WTC11 (cell line): ENCODE results near the gene ALOX15B. TPM values are rescaled to one million over a fixed set of nuclear protein-coding genes. Genes with fewer than 3 reads are reported as not detected.

ENCODE experiments used
- ATAC-seq: fragments of 200-7000 bp; cut with Tn5 transposase; 2 replicates; pipeline ENCODE4 v1.10.0; 2021; ENCODE audit warnings: mild to moderate bottlenecking, moderate library complexity
- CTCF ChIA-PET: fragments of 300-600 bp; sonication (Branson Sonifier 250); formaldehyde crosslinking; loops from one replicate; lab custom pipeline; 2021; ENCODE audit warnings: antibody characterized with exemption; lab: Charles Lee
- POLR2A ChIA-PET: fragments of 350-600 bp; sonication (Branson Sonifier 250); formaldehyde crosslinking; loops from one replicate; lab custom pipeline; 2021; ENCODE audit warnings: antibody characterized with exemption; lab: Charles Lee
- DNase-seq: peaks from one replicate; pipeline ENCODE4 v3.0.0; 2021; ENCODE audit warnings: low spot score
- H3K27ac Mint-ChIP-seq: 2 replicates; pipeline ENCODE4 v1.8.0; 2021; ENCODE audit warnings: mixed read lengths
- H3K27me3 Mint-ChIP-seq: 2 replicates; pipeline ENCODE4 v1.8.0; 2021; ENCODE audit warnings: low read depth, mild to moderate bottlenecking, moderate library complexity, mixed read lengths
- H3K36me3 Mint-ChIP-seq: 2 replicates; pipeline ENCODE4 v1.8.0; 2021; ENCODE audit warnings: mixed read lengths
- H3K4me1 Mint-ChIP-seq: 2 replicates; pipeline ENCODE4 v1.8.0; 2022; ENCODE audit warnings: mixed read lengths
- H3K4me3 Mint-ChIP-seq: 2 replicates; pipeline ENCODE4 v1.8.0; 2021; ENCODE audit warnings: mild to moderate bottlenecking, moderate library complexity, mixed read lengths
- H3K9me3 Mint-ChIP-seq: 2 replicates; pipeline ENCODE4 v1.8.0; 2021; ENCODE audit warnings: mixed read lengths
- ELF4 ChIP-seq: sonication (generic); formaldehyde crosslinking; IDR thresholded peaks from 2 replicates; pipeline ENCODE4 v1.8.1; 2022; ENCODE audit warnings: low read depth, mild to moderate bottlenecking, moderate library complexity, missing genetic modification reagents
- EMX1 ChIP-seq: fragments of 250-450 bp; sonication (Bioruptor Pico); IDR thresholded peaks from 2 replicates; pipeline ENCODE4 v1.8.0; 2021; ENCODE audit warnings: mild to moderate bottlenecking
- FOXK1 ChIP-seq: sonication (generic); formaldehyde crosslinking; IDR thresholded peaks from 2 replicates; pipeline ENCODE4 v1.8.0; 2022; ENCODE audit warnings: mild to moderate bottlenecking, moderate library complexity, missing genetic modification reagents
- HMGA2 ChIP-seq: fragments of 250-450 bp; sonication (Bioruptor Pico); IDR thresholded peaks from 2 replicates; pipeline ENCODE4 v1.4.0; 2021; ENCODE audit warnings: mild to moderate bottlenecking, moderate library complexity
- IRF2 ChIP-seq: sonication (generic); formaldehyde crosslinking; IDR thresholded peaks from 2 replicates; pipeline ENCODE4 v1.8.0; 2022; ENCODE audit warnings: low read depth, missing genetic modification reagents, borderline replicate concordance
- MXD4 ChIP-seq: fragments of 250-450 bp; sonication (Bioruptor Pico); IDR thresholded peaks from 2 replicates; pipeline ENCODE4 v1.8.0; 2021; ENCODE audit warnings: mild to moderate bottlenecking, moderate library complexity, borderline replicate concordance
- NFE2L1 ChIP-seq: sonication (generic); formaldehyde crosslinking; IDR thresholded peaks from 2 replicates; pipeline ENCODE4 v1.8.1; 2023; ENCODE audit warnings: missing genetic modification reagents
- NFYB ChIP-seq: sonication (generic); formaldehyde crosslinking; conservative IDR thresholded peaks from 2 replicates; pipeline ENCODE4 v1.8.0; 2022; ENCODE audit warnings: low read depth, missing genetic modification reagents
- NR3C1 ChIP-seq: sonication (generic); formaldehyde crosslinking; conservative IDR thresholded peaks from 2 replicates; pipeline ENCODE4 v1.8.1; 2023; ENCODE audit warnings: low read depth, mild to moderate bottlenecking, missing genetic modification reagents
- OVOL2 ChIP-seq: fragments of 250-450 bp; sonication (Bioruptor Pico); IDR thresholded peaks from 2 replicates; pipeline ENCODE4 v1.9.0; 2021; ENCODE audit warnings: mild to moderate bottlenecking, borderline replicate concordance
- PRRX2 ChIP-seq: fragments of 250-450 bp; sonication (Bioruptor Pico); IDR thresholded peaks from 2 replicates; pipeline ENCODE4 v1.8.0; 2021; ENCODE audit warnings: mild to moderate bottlenecking
- SMAD3 ChIP-seq: sonication (generic); formaldehyde crosslinking; IDR thresholded peaks from 2 replicates; pipeline ENCODE4 v1.8.0; 2022; ENCODE audit warnings: missing genetic modification reagents, mild to moderate bottlenecking, borderline replicate concordance
- TCF7 ChIP-seq: sonication (generic); formaldehyde crosslinking; IDR thresholded peaks from 2 replicates; pipeline ENCODE4 v1.8.0; 2022; ENCODE audit warnings: mild to moderate bottlenecking, low read depth, missing genetic modification reagents, moderate library complexity
- TEAD1 ChIP-seq: sonication (generic); formaldehyde crosslinking; IDR thresholded peaks from 2 replicates; pipeline ENCODE4 v1.8.0; 2022; ENCODE audit warnings: mild to moderate bottlenecking, missing genetic modification reagents
- TP53 ChIP-seq: sonication (generic); formaldehyde crosslinking; IDR thresholded peaks from 2 replicates; pipeline ENCODE4 v1.8.1; 2023; ENCODE audit warnings: mild to moderate bottlenecking, missing genetic modification reagents
- ZNF232 ChIP-seq: sonication (generic); formaldehyde crosslinking; IDR thresholded peaks from 2 replicates; pipeline ENCODE4 v1.8.0; 2022; ENCODE audit warnings: mild to moderate bottlenecking, missing genetic modification reagents
- ZNF263 ChIP-seq: sonication (generic); formaldehyde crosslinking; IDR thresholded peaks from 2 replicates; pipeline ENCODE4 v1.8.1; 2022; ENCODE audit warnings: low read depth, mild to moderate bottlenecking, moderate library complexity, missing genetic modification reagents
- total RNA-seq: library from RNA; stranded (reverse); gene quantifications from 3 replicates; pipeline ENCODE4 v1.2.3, GENCODE V29; 2021
- TF ChIP-seq, protein P1 (sequence below): sonication (generic); formaldehyde crosslinking; IDR thresholded peaks from 2 replicates; pipeline ENCODE4 v1.8.1; 2023; ENCODE audit warnings: mild to moderate bottlenecking, moderate library complexity, missing genetic modification reagents
- TF ChIP-seq, protein P2 (sequence below): sonication (generic); formaldehyde crosslinking; IDR thresholded peaks from 2 replicates; pipeline ENCODE4 v1.8.0; 2022; ENCODE audit warnings: missing genetic modification reagents
- TF ChIP-seq, protein P3 (sequence below): sonication (generic); formaldehyde crosslinking; IDR thresholded peaks from 2 replicates; pipeline ENCODE4 v1.8.0; 2023; ENCODE audit warnings: missing genetic modification reagents, mild to moderate bottlenecking, borderline replicate concordance
- TF ChIP-seq, protein P4 (sequence below): sonication (generic); formaldehyde crosslinking; IDR thresholded peaks from 2 replicates; pipeline ENCODE4 v1.8.1; 2022; ENCODE audit warnings: low read depth, missing genetic modification reagents, borderline replicate concordance

ALOX15B gene
- total RNA-seq, 1 experiment from 2014 or later = 0.22 TPM

DNA sequence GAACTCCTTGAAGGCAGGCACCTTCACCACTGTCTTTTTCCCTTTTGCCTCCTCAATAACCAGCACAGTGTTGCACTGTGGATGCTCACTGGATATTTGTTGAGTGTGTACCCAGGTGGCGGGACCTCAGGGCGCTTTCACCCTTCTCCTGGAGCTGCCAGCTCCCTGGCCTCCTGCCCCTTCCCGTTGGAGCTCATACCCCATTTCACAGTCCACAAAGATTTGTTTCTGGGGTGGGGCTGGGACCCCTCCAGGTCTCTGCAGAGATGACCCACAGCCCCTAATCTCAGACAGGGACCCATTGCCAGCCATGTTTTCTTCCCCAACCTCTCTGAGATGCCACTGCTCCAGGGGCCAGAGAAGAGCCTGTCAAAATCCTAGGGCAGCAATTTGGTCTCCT, 36.2 kb downstream of the ALOX15B start:
- POLR2A ChIA-PET = no interaction called here

DNA sequence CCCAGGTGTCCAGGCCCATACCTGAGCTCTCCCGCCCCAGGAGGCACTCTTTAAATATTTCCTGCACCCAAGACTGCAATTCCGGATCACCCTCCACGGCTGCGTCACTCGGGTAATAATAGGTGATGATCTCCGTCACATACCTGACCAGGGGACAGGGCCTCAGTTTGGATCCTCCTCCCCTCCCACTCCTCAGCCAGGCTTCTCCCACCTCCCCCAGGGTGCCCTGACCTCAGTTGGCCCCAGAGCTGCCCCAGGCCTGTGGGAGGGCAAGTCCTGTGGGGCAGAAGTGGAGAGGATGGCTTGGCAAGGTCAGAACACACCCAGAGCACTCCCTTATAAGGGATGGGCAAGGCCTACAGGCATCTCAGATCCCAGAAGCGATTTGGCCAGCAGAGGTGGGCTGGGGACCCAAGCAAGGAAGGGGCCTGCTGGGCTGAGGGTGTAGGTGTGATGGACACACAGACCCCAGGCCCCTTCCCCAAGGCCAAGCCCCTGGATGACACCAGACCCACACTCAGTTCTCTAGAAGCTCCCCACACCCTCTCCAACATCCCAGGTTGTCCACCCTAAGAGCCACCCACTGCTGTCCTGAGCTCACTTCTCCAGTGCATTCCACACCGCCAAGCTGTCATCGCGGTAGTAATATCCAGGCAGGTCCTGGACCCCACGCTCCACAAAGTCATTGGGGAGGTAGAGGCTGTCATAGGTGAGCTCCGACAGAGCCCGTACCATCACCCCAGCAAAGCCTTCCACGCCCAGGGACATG, 36.9 kb downstream of the ALOX15B start:
- POLR2A ChIA-PET = no interaction called here
- Mint-ChIP-seq H3K9me3 (no peaks in the 10 kb centered on the region), H3K27ac (no peak overlapping the region), H3K36me3 (no peaks in the 10 kb centered on the region), H3K4me3 (no peak overlapping the region), H3K27me3 (peaks cover 88% of the 10 kb centered on the region), H3K4me1 (peaks cover 28% of the 10 kb centered on the region)
- no peak for DNase-seq
- TF ChIP-seq NFYB (CRISPR knock-in tag) = no peak
- TF ChIP-seq HMGA2 (CRISPR knock-in tag) = no peak
- no peak for TF ChIP-seq NFE2L1
- TF ChIP-seq SMAD3 = no peak
- TF ChIP-seq, protein P1, sequence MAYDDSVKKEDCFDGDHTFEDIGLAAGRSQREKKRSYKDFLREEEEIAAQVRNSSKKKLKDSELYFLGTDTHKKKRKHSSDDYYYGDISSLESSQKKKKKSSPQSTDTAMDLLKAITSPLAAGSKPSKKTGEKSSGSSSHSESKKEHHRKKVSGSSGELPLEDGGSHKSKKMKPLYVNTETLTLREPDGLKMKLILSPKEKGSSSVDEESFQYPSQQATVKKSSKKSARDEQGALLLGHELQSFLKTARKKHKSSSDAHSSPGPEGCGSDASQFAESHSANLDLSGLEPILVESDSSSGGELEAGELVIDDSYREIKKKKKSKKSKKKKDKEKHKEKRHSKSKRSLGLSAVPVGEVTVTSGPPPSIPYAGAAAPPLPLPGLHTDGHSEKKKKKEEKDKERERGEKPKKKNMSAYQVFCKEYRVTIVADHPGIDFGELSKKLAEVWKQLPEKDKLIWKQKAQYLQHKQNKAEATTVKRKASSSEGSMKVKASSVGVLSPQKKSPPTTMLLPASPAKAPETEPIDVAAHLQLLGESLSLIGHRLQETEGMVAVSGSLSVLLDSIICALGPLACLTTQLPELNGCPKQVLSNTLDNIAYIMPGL (CRISPR knock-in tag) = no peak
- TF ChIP-seq EMX1 (CRISPR knock-in tag) = no peak
- no peak for TF ChIP-seq TP53 (CRISPR knock-in tag)
- TF ChIP-seq ELF4 (CRISPR knock-in tag) = no peak
- no peak for TF ChIP-seq FOXK1
- no peak for TF ChIP-seq OVOL2 (CRISPR knock-in tag)
- TF ChIP-seq TEAD1 (CRISPR knock-in tag) = no peak
- TF ChIP-seq, protein P2, sequence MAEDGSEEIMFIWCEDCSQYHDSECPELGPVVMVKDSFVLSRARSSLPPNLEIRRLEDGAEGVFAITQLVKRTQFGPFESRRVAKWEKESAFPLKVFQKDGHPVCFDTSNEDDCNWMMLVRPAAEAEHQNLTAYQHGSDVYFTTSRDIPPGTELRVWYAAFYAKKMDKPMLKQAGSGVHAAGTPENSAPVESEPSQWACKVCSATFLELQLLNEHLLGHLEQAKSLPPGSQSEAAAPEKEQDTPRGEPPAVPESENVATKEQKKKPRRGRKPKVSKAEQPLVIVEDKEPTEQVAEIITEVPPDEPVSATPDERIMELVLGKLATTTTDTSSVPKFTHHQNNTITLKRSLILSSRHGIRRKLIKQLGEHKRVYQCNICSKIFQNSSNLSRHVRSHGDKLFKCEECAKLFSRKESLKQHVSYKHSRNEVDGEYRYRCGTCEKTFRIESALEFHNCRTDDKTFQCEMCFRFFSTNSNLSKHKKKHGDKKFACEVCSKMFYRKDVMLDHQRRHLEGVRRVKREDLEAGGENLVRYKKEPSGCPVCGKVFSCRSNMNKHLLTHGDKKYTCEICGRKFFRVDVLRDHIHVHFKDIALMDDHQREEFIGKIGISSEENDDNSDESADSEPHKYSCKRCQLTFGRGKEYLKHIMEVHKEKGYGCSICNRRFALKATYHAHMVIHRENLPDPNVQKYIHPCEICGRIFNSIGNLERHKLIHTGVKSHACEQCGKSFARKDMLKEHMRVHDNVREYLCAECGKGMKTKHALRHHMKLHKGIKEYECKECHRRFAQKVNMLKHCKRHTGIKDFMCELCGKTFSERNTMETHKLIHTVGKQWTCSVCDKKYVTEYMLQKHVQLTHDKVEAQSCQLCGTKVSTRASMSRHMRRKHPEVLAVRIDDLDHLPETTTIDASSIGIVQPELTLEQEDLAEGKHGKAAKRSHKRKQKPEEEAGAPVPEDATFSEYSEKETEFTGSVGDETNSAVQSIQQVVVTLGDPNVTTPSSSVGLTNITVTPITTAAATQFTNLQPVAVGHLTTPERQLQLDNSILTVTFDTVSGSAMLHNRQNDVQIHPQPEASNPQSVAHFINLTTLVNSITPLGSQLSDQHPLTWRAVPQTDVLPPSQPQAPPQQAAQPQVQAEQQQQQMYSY = no peak
- no peak for TF ChIP-seq ZNF232
- TF ChIP-seq IRF2 (CRISPR knock-in tag) = no peak
- TF ChIP-seq NR3C1 (CRISPR knock-in tag) = no peak
- no peak for TF ChIP-seq ZNF263 (CRISPR knock-in tag)
- ATAC-seq = no peak
- CTCF ChIA-PET = interaction anchor here (1.9 to 13.0 kb wide), 6 partner anchors 11 to 87 kb away, joined by 6 to 380 read pairs (median 69); partner anchors contain the start of genes ALOX12B and ALOXE3

More for the DNA sequence above, 36.2 kb downstream of the ALOX15B start:
- no peak overlapping the region for H3K4me3 Mint-ChIP-seq
- no peak overlapping the region for H3K27ac Mint-ChIP-seq
- H3K27me3 Mint-ChIP-seq = peaks cover 89% of the 10 kb centered on the region
- H3K4me1 Mint-ChIP-seq = peaks cover 23% of the 10 kb centered on the region
- DNase-seq = no peak
- CTCF ChIA-PET = interaction anchor here (2.5 to 13.0 kb wide), 8 partner anchors 12 to 87 kb away, joined by 6 to 380 read pairs (median 62); partner anchors contain the start of genes ALOX12B and ALOXE3
- H3K36me3 Mint-ChIP-seq = no peaks in the 10 kb centered on the region
- TF ChIP-seq TCF7 (CRISPR knock-in tag) (no peak), MXD4 (CRISPR knock-in tag) (no peak), PRRX2 (no peak)
- TF ChIP-seq, protein P3, sequence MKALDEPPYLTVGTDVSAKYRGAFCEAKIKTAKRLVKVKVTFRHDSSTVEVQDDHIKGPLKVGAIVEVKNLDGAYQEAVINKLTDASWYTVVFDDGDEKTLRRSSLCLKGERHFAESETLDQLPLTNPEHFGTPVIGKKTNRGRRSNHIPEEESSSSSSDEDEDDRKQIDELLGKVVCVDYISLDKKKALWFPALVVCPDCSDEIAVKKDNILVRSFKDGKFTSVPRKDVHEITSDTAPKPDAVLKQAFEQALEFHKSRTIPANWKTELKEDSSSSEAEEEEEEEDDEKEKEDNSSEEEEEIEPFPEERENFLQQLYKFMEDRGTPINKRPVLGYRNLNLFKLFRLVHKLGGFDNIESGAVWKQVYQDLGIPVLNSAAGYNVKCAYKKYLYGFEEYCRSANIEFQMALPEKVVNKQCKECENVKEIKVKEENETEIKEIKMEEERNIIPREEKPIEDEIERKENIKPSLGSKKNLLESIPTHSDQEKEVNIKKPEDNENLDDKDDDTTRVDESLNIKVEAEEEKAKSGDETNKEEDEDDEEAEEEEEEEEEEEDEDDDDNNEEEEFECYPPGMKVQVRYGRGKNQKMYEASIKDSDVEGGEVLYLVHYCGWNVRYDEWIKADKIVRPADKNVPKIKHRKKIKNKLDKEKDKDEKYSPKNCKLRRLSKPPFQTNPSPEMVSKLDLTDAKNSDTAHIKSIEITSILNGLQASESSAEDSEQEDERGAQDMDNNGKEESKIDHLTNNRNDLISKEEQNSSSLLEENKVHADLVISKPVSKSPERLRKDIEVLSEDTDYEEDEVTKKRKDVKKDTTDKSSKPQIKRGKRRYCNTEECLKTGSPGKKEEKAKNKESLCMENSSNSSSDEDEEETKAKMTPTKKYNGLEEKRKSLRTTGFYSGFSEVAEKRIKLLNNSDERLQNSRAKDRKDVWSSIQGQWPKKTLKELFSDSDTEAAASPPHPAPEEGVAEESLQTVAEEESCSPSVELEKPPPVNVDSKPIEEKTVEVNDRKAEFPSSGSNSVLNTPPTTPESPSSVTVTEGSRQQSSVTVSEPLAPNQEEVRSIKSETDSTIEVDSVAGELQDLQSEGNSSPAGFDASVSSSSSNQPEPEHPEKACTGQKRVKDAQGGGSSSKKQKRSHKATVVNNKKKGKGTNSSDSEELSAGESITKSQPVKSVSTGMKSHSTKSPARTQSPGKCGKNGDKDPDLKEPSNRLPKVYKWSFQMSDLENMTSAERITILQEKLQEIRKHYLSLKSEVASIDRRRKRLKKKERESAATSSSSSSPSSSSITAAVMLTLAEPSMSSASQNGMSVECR (CRISPR knock-in tag) = no peak
- TF ChIP-seq, protein P4, sequence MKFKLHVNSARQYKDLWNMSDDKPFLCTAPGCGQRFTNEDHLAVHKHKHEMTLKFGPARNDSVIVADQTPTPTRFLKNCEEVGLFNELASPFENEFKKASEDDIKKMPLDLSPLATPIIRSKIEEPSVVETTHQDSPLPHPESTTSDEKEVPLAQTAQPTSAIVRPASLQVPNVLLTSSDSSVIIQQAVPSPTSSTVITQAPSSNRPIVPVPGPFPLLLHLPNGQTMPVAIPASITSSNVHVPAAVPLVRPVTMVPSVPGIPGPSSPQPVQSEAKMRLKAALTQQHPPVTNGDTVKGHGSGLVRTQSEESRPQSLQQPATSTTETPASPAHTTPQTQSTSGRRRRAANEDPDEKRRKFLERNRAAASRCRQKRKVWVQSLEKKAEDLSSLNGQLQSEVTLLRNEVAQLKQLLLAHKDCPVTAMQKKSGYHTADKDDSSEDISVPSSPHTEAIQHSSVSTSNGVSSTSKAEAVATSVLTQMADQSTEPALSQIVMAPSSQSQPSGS (CRISPR knock-in tag) = no peak
- TF ChIP-seq, all 79 proteins: peak for 0
- H3K9me3 Mint-ChIP-seq = no peaks in the 10 kb centered on the region
- no peak for ATAC-seq
